HG03354 (cell line): ENCODE measurements around the gene SNX17.
A peak's percentile ranks its signal among the peaks of the same experiment; 100 is the strongest.
"Not testable (repeated sequence)": the region's sequence is repeated elsewhere in the genome, so short reads cannot be mapped to it uniquely, and the experiment has no call there.

Experiments
- ATAC-seq: cut with Tn5 transposase; IDR thresholded peaks from one replicate; pipeline ENCODE4 v1.9.1; 2021; ENCODE audit warnings: mild to moderate bottlenecking; ENCODE audit not compliant: unreplicated experiment, poor library complexity, severe bottlenecking

SNX17 gene, protein sequence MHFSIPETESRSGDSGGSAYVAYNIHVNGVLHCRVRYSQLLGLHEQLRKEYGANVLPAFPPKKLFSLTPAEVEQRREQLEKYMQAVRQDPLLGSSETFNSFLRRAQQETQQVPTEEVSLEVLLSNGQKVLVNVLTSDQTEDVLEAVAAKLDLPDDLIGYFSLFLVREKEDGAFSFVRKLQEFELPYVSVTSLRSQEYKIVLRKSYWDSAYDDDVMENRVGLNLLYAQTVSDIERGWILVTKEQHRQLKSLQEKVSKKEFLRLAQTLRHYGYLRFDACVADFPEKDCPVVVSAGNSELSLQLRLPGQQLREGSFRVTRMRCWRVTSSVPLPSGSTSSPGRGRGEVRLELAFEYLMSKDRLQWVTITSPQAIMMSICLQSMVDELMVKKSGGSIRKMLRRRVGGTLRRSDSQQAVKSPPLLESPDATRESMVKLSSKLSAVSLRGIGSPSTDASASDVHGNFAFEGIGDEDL

DNA sequence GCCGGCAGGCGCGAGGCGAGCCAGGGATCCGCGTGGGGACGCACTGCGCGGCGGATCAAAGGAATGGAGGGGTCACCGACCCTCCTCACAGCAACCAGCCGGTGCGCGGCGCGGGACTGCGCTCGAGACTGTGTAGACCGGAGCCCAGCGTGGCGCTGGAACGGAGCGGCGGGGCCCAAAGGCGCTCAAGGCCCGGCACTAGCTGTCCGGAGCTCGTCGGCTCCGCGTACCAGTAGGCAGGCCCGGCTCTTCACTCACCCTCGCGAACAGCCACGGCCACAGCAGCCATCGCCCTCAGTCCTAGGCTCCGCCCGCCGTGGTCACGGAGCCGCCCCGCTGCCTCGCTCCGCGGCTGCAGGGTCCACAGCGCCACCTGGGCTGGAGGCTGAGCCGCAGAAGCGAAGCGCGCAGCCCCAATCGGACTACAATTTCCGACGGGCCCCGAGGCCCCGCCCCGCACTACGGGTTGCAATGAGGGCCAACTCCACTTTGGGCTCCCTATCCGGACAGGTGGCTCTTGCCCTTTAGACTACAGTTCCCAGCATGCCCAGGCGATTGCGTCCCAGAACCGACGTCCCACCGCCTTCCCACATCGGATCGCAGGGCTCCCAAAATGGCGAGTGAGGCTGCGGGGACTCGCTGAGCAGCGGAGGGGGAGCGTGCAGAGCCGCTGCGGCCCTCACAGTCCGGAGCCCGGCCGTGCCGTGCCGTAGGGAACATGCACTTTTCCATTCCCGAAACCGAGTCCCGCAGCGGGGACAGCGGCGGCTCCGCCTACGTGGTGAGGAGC, at the start of gene SNX17, which contains the start of gene EIF2B4:
SNX17 (plus strand) TSS at position 591 of the 790 bp plus-strand sequence; CDS start at position 719, 128 bp downstream.
EIF2B4 (minus strand) TSS at position 313 of the 790 bp plus-strand sequence; CDS start at position 289, 24 bp downstream.
- ATAC-seq, result peak; percentile 89

DNA sequence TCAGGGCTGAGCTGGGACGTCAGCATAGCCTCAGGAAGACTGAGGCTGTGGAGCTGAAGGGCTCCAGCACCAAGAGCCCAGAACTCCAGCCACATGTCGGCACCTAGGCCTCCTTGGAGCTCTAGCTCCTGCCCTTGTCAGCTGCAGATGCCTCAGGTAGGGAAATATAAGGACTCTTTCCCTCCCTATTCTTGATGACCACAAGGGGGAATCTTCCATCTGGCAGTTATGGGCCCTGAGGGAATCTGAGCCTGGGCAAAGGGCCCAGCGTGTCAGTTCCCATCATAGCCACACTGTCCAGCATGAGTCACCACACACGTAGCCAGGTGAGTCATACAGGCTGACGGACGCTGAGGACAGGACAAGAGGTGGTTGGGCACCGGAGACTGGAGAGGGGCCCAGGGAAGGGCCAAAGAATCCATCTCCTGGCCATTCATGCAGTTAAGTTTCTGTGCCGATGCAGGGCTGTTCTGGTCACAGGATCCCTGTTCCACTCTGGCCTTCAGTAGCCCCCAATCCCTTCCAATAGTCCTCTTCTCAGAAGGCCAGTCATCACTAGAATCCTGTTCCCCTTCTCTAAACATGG, 49.4 kb upstream of the SNX17 start:
- ATAC-seq, result no peak

DNA sequence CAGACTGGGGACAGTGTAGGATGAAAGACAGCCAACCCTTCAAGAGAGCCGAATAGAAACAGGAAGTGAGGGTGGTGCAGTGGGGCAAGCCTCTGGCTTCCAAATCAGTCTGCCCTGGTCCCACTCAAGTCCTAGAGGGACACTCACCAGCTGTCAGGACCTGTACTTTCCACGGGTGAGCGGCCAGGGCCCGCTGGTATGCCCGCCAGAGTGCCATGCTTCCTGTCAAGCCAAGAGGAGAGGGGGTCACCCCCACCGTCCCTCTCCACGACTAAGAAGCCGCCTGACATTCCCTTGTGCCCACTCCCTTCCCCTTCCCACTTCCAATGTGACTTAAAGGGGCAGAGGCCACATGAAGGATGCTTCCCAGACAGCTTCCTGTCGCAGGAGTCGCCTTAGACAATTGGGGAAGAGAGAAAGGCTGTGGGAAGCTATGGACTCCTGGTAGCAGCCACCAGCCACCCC, 48.1 kb upstream of the SNX17 start:
- no peak for ATAC-seq

DNA sequence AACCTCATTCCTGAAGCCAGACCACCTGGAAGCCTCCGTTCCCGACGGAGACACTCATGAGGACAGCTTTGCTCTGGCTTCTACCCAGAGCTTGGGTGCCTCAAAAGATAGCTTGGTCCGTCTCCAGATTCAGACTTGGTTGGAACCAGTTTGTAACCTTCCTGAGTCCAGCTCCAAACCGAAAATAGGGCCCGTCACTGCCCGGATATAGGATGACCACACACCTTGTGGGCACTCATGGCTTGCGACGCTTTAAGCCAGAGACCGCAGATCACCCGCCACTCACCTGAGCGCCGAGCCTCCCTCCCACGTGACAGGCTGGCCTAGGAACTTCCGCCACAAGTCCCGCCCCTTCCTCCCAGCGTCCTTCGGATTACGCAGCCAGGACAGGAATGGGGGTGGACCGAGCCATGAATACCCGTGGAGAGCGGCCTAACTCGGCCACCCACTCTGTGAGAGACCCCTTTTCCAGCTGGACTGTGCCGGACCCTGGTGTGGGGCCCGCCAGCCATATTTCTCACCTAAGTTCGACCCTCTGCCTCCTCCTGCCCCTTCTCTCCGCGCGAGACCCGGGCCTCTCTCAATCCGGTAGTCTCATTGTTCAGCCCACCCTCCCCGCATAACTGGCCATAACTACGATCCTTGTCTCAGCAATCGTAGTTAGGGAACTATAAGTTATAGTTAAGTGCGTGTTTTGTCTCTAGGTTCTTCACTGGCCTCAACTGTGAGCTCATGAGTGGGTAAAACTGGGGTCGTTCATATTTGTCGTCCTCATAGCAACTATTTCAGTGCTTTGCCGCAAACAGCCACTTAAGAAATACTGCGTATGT, 47.4 kb upstream of the SNX17 start, which contains the start of gene MPV17:
MPV17 (minus strand) TSS at position 332 of the 830 bp plus-strand sequence. CDS start 580 bp downstream, outside the sequence.
- ATAC-seq, result peak; percentile 94

DNA sequence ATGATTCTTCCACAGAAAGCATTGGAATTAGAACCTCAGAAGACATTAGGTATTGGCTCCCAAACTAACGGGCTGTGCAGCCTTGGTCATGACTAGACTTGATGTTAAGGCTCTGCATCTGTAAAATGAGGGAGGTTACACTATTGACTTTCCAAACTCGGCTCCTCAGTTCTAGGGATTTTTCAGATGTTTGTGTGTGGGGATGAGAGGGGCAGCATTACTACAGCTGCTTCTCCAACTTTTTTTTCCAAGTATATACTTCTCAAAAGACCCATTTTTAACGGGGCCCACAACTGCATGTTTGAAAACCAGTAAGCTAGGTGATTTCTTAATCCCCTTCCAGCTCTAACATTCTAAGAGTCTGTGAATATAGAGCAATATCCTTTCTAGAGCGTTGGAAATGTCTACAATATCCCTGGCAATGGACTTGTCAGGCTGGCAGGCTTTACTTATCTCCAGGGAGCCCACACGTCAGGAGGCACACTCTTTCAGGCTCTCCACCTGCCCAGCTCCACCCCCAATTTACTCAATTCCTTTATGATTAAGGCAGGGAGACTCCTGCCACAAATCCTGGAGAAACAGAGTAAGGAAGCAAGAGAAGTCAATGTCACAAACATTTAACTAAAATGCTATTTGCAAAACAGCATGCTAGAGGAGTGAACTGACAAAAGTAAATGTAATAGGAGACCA, 46.7 kb upstream of the SNX17 start:
- ATAC-seq, result no peak

DNA sequence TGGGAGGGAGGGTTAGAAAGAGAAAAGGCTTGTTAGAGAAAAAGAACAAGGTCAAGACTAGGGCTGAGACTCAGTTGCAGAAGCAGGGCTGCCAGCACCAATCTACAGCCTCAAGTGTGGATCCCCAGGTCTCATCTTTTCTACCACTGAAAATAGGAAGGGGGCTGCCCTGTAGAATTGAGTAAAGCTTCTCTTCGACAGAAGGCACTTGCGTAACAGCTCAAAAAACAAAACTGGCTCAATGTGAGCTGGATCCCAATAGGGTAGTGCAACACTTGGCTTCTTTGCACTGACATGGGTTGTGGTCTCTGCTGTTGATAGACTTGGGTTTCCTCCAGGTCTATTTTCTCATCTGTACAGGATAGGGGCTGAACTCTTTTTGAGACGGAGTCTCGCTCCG, 45.7 kb upstream of the SNX17 start:
- ATAC-seq, result no peak

DNA sequence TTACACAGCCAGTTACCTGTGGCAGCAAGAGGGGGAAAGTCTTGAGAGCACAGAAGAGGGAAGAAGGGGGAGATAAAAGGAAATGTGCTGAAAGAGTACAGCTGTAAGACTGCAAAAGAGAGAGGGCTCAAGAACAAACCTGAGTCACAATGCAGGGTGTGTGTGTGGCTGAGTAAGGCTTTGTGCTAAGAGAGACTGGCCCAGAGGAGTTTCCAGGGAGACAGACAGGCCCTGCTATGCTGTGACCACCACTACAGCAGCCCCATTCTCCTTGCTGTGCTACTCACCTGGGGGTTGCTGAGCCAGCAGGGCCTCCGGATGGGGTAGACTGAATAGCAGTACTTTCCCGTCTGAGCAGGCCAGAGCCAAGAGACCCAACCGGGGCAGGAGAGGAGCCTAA, 35.1 kb upstream of the SNX17 start:
- ATAC-seq, result no peak

DNA sequence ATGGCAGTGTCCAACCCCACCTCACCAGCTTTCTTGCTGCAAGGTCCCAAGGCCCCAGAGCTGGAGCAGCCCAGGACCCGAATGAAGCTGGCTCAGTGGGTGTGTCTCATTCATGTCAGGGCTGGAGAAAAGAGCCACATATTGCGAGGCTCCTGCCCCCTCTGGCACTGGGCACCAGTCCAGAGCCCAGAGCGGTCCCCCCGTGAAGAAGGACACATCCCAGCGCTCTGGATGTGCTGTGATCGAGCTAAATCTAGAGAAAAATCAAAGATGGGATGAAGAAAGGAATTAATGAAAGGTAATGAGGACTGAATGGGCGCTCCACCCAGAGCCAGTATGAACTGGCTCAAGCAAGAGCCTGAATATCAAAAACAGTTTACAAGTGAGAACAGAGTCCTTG, 34.2 kb upstream of the SNX17 start:
- no peak for ATAC-seq

DNA sequence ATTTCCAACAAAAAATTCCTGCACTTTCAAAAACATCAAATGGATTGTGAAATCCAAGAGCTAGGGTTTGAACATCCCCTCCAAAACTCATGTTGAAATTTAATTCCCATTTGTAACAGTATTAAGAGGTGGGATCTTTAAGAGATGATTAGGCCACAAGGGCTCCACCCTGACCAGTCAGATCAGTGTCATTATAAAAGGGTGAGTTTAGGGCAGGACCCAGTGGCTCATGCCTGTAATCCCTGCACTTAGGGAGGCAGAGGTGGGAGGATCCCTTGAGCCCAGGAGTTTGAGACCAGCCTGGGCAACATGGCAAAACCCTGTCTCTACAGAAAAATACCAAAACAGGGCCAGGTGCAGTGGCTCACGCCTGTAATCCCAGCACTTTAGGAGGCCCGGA, 22.8 kb upstream of the SNX17 start:
- ATAC-seq, result no peak

DNA sequence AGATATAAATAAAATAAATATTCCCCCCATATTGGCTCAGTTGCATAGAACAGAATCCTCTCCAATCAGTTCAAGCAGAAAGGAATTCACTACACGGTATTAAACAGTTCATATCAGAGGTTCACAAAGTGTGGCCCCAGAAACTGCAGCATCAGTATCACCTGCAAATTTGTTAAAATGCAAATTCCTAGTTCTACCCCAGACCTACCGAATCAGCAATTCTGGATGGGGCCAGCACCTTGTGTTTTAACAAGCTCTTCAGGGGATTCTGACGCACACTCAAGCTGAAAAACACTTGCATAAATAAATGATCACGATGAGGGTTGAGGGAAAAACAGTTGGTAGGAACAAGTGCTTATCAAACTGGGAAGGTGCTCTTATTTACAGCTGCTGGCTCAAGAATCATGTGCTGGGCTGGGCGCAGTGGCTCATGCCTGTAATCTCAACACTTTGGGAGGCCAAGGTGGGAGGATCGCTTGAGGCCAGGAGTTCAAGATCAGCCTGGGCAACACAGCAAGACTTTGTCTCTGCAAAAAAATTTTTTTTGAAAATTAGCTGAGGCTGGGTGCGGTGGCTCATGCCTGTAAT, 20.2 kb upstream of the SNX17 start:
- ATAC-seq, result no peak

DNA sequence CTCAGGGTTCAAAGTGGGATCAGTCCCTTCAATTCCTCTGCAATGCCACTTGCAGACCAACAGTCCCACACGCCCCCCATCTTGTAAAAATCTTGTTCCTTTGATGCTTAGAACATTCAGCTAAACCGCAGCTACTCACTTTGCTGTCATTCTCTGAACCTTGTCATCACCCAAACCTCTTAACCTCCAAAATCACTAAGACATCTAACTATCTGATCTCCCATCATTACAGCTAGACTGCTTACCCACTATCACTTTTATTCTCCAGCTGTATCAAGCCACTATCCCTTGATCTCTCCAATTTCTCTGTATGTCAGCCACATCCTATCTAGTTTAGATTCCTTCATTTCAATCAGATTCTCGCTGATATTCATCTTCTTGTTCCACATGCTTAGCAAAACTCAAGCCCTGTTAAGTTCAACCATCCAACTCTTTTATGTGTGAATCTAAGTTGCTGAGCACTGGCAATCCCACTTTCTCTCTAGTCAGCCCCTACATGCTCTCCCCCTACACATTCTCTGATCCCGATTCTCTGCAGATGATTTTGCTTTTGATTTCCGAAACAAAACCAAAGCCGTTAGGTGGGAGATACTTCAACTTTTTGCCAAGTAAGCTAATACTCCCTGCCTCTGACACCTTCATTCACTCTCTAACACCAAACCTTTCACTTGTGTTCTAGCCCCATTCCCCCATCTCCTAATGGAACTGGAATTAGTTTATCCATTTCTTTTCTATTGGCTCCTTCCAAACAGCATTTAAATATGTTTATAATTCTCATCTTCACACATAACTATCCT, 18.4 kb upstream of the SNX17 start:
- ATAC-seq, result no peak

DNA sequence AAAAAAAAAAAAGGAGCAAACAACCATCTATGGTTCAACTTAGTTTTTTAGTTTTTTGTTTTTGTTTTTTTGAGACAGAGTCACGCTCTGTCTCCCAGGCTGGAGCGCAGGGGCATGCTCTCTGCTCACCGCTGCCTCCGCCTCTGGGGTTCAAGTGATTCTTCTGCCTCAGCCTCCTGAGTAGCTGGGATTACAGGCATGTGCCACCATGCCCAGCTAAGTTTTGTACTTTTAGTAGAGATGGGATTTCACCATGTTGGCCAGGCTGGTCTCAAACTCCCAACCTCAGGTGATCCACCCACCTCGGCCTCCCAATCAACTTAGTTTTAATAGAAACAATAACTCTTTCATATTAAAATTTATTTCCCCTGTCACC, 17.0 kb upstream of the SNX17 start:
- not testable (repeated sequence) for ATAC-seq

DNA sequence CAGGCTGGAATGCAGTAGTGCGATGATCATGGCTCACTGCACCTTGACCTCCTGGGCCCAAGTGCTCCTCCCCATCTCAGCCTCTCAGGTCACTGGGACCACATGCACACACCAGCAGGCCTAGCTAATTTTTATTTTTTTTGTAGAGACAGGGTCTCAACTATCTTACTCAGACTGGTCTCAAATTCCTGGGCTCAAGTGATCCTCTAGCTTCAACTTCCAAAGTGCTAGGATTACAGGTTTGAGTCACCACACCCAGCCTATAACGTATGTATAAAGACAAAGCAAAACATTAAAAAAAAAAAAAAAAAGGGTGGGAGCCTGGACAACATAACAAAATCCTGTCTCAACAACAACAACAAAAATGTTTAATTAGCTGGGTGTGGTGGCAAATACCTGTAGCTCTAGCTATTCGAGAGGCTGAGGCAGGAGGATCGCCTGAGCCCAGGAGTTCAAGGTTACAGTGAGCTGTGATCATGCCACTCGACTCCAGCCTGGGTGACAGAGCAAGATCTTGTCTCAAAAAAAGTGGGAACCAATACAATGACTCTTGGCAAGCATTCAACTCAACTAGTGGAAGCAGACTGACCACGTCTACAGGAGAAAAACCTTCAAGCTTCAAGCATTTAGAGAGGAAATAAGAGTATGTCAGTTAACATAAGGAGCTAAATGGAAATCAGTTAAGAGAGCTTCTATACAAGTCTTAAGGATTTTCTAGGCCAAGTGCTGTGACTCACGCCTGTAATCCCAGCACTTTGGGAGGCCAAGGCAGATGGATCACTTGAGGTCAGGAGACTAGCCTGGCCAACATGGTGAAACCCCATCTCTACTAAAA, 16.4 kb upstream of the SNX17 start:
- no peak for ATAC-seq

DNA sequence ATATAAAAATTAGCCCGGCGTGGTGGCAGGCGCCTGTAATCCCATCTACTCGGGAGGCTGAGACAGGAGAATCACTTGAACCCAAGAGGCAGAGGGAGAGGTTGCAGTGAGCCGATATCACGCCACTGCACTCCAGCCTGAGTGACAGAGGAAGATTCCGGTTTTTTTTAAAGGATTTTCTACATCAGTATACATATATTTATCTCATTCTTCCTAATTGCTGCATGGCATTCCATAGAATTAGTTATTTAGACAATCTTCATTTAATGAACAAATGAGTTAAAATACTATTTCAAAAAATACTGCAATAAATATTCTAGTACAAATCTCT, 15.9 kb upstream of the SNX17 start:
- no peak for ATAC-seq

DNA sequence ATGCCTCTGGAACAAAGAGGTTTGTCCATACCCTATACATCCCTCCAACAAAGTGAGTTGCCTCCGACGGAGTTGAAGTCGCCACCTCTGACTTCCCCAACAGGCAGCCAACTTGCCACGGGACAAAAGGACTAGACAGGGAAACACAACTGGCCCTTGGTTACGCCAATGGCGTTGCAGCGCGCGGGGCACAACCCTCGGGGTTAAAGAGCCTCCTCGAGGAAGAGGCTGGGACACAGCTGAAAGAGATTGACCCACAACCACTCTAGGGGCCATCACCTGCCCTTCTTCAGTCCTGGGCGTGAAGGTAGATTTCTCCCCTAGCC, 14.4 kb upstream of the SNX17 start:
- ATAC-seq, result peak; percentile 42

DNA sequence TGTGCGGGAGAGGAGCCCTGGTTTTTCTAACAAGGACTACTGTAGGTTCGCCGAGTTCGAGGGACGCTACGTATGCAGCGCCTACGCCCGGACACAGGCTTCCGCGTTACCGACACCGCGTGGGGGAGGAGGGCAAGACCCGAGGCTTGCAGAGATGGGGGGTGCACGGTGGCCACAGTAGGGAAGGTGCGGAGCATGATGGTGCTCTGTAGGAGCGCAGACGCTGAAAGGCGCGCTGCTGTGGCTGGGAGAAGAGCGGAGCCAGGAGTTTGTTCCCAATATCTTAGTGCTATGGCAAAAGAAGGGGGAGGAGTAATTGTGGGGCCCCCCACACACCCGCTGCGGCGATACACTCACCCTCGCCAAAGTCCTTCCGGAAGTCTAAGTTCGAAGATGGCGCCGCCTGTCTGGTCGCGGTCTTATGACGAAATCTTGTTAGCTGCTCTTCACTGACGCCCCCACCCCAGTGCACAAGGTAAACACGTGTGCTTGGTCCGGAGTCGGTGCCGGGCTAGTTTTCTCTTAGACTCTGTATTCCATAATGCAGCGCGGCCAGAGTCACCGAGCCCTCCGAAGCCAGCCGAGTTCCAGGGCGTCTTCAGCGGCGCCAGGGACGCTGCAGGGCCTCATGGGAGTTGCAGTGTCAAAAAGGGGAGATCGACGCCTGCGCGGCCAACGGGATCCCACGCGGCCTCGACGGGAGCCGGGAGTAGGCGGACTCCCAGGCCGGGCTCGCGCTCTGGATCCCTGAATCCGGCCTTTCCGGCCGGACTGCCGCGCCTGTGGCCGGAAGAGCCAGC, 13.8 kb upstream of the SNX17 start, which contains the start of gene GTF3C2:
GTF3C2 (minus strand) TSS at position 383 of the 800 bp plus-strand sequence. CDS start 13,210 bp downstream, outside the sequence.
- ATAC-seq, result peak; percentile 89
